Liver (tissue), 9 donors: Measurements from ENCODE around the gene BLID. TPM values are rescaled to one million over a fixed set of nuclear protein-coding genes. Genes with fewer than 3 reads are reported as not detected.
A peak's percentile ranks its signal among the peaks of the same experiment; 100 is the strongest.

ENCODE experiments used
- DNase-seq: peaks from one replicate; pipeline ENCODE4 v3.0.0-alpha.2; 2017; ENCODE audit warnings: low spot score
- H3K27ac ChIP-seq, 2 donors: one replicate each; pipeline ENCODE4 v1.7.0; 2013; ENCODE audit warnings: inconsistent platforms in 2 of 2, low read length in 2 of 2, control low read depth in 1 of 2, low read depth in 1 of 2, mild to moderate bottlenecking in 1 of 2
- H3K27me3 ChIP-seq, 4 donors: one replicate each; pipeline versions ENCODE4 v1.6.1 to v1.7.0; 2013; ENCODE audit warnings: low read length in 3 of 4, inconsistent platforms in 1 of 4, mild to moderate bottlenecking in 1 of 4, moderate library complexity in 1 of 4; ENCODE audit not compliant: control insufficient read depth in 4 of 4, insufficient read depth in 4 of 4
- H3K36me3 ChIP-seq, 4 donors: one replicate each; pipeline versions ENCODE4 v1.6.1 to v1.7.0; 2013; ENCODE audit warnings: low read length in 3 of 4, mild to moderate bottlenecking in 3 of 4, low read depth in 1 of 4, moderate library complexity in 1 of 4; ENCODE audit not compliant: control insufficient read depth in 4 of 4, insufficient read depth in 3 of 4
- H3K4me1 ChIP-seq, 4 donors: one replicate each; pipeline versions ENCODE4 v1.6.1 to v1.7.0; 2013; ENCODE audit warnings: low read length in 3 of 4, mild to moderate bottlenecking in 3 of 4, moderate library complexity in 1 of 4; ENCODE audit not compliant: control insufficient read depth in 4 of 4, insufficient read depth in 4 of 4
- H3K4me3 ChIP-seq, 3 donors: one replicate each; pipeline versions ENCODE4 v1.6.1 to v1.7.0; 2013; ENCODE audit warnings: low read length in 3 of 3, control low read depth in 1 of 3, low read depth in 1 of 3, mild to moderate bottlenecking in 1 of 3
- H3K9ac ChIP-seq, 2 donors: one replicate each; pipeline ENCODE4 v1.7.0; 2013; ENCODE audit warnings: low read length in 2 of 2, mild to moderate bottlenecking in 2 of 2, moderate library complexity in 2 of 2, control low read depth in 1 of 2, low read depth in 1 of 2
- H3K9me3 ChIP-seq, 4 donors: one replicate each; pipeline versions ENCODE4 v1.6.1 to v1.7.0; 2013; ENCODE audit warnings: low read length in 3 of 4; ENCODE audit not compliant: control insufficient read depth in 4 of 4
- EGR1 ChIP-seq, 2 donors: IDR thresholded peaks; 2 replicates each; pipeline ENCODE4 v1.6.1; 2016 to 2018; ENCODE audit warnings: antibody characterized with exemption in 2 of 2, low read depth in 2 of 2
- FOXA1 ChIP-seq: IDR thresholded peaks from 2 replicates; pipeline ENCODE4 v1.6.1; 2016; ENCODE audit warnings: antibody characterized with exemption
- GABPA ChIP-seq, 2 donors: IDR thresholded peaks in 1 of 2; conservative IDR thresholded peaks in 1 of 2; 2 replicates each; pipeline ENCODE4 v1.6.1; 2016; ENCODE audit warnings: antibody characterized with exemption in 2 of 2, mild to moderate bottlenecking in 1 of 2, moderate library complexity in 1 of 2
- HNF4A ChIP-seq, 2 donors: conservative IDR thresholded peaks; 2 replicates each; pipeline ENCODE4 v1.6.1; 2016; ENCODE audit warnings: antibody characterized with exemption in 2 of 2, mild to moderate bottlenecking in 2 of 2
- HNF4G ChIP-seq: IDR thresholded peaks from 2 replicates; pipeline ENCODE4 v1.6.1; 2016; ENCODE audit warnings: antibody characterized with exemption
- RAD21 ChIP-seq, 2 donors: IDR thresholded peaks; 2 replicates each; pipeline ENCODE4 v1.6.1; 2016; ENCODE audit warnings: antibody characterized with exemption in 2 of 2, mild to moderate bottlenecking in 2 of 2
- SP1 ChIP-seq: IDR thresholded peaks from 2 replicates; pipeline ENCODE4 v1.6.1; 2018; ENCODE audit warnings: antibody characterized with exemption, mild to moderate bottlenecking
- TAF1 ChIP-seq: conservative IDR thresholded peaks from 2 replicates; pipeline ENCODE4 v1.6.1; 2016; ENCODE audit warnings: antibody characterized with exemption, mild to moderate bottlenecking
- YY1 ChIP-seq: IDR thresholded peaks from 2 replicates; pipeline ENCODE4 v1.6.1; 2016; ENCODE audit warnings: antibody characterized with exemption, mild to moderate bottlenecking
- WGBS: extraction: QIAGEN DNeasy Blood & Tissue Kit; methylation state at CpG from one replicate; pipeline ENCODE4 v1.1.7; 2013; 5-methylcytosine and 5-hydroxymethylcytosine counted together
- polyA plus RNA-seq, 2 donors: library from polyadenylated mRNA; stranded (reverse) in 1 of 2; unstranded in 1 of 2; fragments of 200-250 nt in 1 of 2; fragments of >200 nt in 1 of 2; fragmentation: Nextera tagmentation in 1 of 2; extraction: Ambion mirVana in 1 of 2; gene quantifications; one replicate each; pipeline versions ENCODE4 v1.2.1 to v1.2.3, GENCODE V29; 2013 to 2015
- total RNA-seq, 2 donors: library from RNA; depleted of rRNA; stranded (reverse); fragments of >200 nt; gene quantifications; one replicate each; pipeline ENCODE4 v1.2.3, GENCODE V29; 2014
- TF ChIP-seq, protein P1 (sequence below): fragments of 150-350 bp; IDR thresholded peaks from 2 replicates; pipeline ENCODE4 v1.5.1; 2017; ENCODE audit warnings: improper control_type of control experiment, low read depth, low read length; ENCODE audit not compliant: missing input control
- TF ChIP-seq, protein P2 (sequence below): IDR thresholded peaks from 2 replicates; pipeline ENCODE4 v1.6.1; 2016; ENCODE audit warnings: antibody characterized with exemption
- TF ChIP-seq, protein P3 (sequence below): IDR thresholded peaks from 2 replicates; pipeline ENCODE4 v1.6.1; 2016; ENCODE audit warnings: antibody characterized with exemption
- donor health status: healthy.
- donor health status: healthy.
- donor health status: healthy.
- donor health status: healthy.
- donor health status: healthy.

The BLID gene
- total and polyA plus RNA-seq, 4 donors, result 0.18 to 0.84 (median 0.33) TPM; not detected in 1

DNA sequence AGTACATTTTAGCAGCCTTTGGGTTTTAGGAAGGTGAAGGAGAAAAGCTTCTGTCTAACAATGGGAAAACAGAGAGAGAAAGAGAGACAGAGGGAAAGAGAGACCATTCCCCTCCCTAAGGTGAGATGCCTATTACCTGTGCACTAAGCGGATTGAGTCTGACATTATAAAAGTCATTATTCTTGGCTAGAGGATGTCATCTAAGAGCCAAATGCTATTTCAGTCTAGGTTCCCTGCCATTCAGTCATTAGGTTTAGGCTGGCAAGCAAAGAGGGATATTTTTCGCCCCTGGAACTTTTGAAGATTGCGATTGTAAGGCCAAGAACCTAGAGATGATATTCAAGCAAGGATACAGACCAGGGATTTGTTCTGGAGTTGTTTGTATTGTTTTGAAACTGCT, 7.2 kb downstream of the BLID start (continued):
- TF ChIP-seq, protein P1, sequence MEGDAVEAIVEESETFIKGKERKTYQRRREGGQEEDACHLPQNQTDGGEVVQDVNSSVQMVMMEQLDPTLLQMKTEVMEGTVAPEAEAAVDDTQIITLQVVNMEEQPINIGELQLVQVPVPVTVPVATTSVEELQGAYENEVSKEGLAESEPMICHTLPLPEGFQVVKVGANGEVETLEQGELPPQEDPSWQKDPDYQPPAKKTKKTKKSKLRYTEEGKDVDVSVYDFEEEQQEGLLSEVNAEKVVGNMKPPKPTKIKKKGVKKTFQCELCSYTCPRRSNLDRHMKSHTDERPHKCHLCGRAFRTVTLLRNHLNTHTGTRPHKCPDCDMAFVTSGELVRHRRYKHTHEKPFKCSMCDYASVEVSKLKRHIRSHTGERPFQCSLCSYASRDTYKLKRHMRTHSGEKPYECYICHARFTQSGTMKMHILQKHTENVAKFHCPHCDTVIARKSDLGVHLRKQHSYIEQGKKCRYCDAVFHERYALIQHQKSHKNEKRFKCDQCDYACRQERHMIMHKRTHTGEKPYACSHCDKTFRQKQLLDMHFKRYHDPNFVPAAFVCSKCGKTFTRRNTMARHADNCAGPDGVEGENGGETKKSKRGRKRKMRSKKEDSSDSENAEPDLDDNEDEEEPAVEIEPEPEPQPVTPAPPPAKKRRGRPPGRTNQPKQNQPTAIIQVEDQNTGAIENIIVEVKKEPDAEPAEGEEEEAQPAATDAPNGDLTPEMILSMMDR, result no peak
- no peak for TF ChIP-seq EGR1 (IDR thresholded peaks at IDR 0.05; ENCODE audit: low read depth in 2 of 2)

DNA sequence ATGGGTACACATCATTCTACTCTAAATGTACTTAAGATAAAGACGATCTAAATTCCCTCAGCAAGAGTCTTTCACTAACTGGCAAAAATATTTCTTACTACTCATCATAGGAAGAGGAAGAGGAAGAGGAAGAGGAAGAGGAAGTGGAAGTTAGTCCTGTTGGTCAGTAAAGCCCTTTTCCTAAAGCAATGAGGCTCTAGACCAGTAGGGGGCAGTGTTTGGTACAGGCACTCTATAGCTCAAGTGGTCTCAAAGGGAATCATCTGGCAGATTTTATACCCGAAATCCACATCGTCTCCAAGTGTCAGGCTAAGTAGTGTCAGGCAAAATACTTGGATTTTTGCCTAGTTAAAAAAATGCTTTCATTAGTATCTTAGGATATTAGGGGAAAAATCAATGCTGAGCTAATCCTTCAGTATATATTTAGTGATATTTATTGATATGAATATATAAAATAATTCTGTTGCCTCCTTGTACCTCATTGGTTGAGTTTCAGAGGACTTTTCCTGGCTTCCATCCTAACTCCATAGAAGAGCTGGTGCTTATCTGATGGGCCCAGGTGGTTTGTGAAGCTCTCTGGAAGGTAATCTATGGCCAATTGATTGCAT, 7.7 kb downstream of the BLID start:
- Histone ChIP-seq H3K4me3 (no peak overlapping the region), H3K9ac (no peak overlapping the region), H3K27me3 (no peaks in the 10 kb centered on the region), H3K36me3 (no peaks in the 10 kb centered on the region), H3K27ac (no peak overlapping the region), H3K4me1 (no peaks in the 10 kb centered on the region), H3K9me3 (no peaks in the 10 kb centered on the region)
- TF ChIP-seq YY1, result no peak
- no peak for TF ChIP-seq SP1
- no peak for TF ChIP-seq TAF1
- TF ChIP-seq EGR1 (IDR thresholded peaks at IDR 0.05; ENCODE audit: low read depth in 2 of 2), result peak in 1 of 2 donors; percentile 64
- TF ChIP-seq, protein P1, result peak; percentile 56
- TF ChIP-seq, protein P2, sequence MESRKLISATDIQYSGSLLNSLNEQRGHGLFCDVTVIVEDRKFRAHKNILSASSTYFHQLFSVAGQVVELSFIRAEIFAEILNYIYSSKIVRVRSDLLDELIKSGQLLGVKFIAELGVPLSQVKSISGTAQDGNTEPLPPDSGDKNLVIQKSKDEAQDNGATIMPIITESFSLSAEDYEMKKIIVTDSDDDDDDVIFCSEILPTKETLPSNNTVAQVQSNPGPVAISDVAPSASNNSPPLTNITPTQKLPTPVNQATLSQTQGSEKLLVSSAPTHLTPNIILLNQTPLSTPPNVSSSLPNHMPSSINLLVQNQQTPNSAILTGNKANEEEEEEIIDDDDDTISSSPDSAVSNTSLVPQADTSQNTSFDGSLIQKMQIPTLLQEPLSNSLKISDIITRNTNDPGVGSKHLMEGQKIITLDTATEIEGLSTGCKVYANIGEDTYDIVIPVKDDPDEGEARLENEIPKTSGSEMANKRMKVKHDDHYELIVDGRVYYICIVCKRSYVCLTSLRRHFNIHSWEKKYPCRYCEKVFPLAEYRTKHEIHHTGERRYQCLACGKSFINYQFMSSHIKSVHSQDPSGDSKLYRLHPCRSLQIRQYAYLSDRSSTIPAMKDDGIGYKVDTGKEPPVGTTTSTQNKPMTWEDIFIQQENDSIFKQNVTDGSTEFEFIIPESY, result no peak
- peak; percentile 68 to 77 for TF ChIP-seq RAD21 (IDR thresholded peaks at IDR 0.05)
- DNase-seq, result no peak
- 74% methylated on average over 3 of the region's 3 CpGs for WGBS

DNA sequence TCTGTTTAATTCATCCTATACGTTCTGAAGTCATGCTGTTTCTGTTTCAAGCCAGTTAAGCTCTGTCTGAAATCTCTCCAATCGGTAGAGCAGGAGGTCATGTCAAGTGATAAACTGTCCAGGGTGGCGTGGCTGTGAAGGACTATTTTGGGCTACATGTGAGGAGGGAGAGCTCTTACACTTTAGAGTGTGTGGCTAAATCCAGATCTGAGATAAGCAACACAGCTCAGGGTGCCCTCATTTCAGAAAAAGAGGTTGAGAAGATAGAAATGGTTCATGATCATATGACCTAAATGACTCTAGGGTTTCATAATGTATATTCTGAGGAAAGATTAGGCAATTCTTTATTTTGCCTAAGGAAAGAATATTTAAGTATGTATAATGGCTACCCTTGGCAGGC, 8.4 kb downstream of the BLID start:
- no peak for TF ChIP-seq HNF4A (conservative IDR thresholded peaks at IDR 0.05)
- no peak for TF ChIP-seq FOXA1
- no peak for TF ChIP-seq GABPA (IDR thresholded peaks at IDR 0.05 in 1 of 2, conservative IDR thresholded peaks at IDR 0.05 in 1 of 2)
- TF ChIP-seq, protein P3, sequence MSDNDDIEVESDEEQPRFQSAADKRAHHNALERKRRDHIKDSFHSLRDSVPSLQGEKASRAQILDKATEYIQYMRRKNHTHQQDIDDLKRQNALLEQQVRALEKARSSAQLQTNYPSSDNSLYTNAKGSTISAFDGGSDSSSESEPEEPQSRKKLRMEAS, result no peak
- TF ChIP-seq HNF4G, result no peak
- no peak for TF ChIP-seq RAD21 (IDR thresholded peaks at IDR 0.05)
- DNase-seq, result no peak
- H3K36me3 ChIP-seq, result no peaks in the 10 kb centered on the region
- H3K27me3 ChIP-seq, result no peaks in the 10 kb centered on the region
- no peak overlapping the region for H3K9ac ChIP-seq
- no peaks in the 10 kb centered on the region for H3K9me3 ChIP-seq
- H3K4me1 ChIP-seq, result no peaks in the 10 kb centered on the region
- H3K27ac ChIP-seq, result no peak overlapping the region
- WGBS, result 71% methylated on average over 3 of the region's 3 CpGs
- H3K4me3 ChIP-seq, result no peak overlapping the region
